NCI-H1092 (cell line): ENCODE data around the gene SOHLH1.

Experiments
- DNase-seq: peaks from one replicate; lab custom pipeline; 2025; lab: John Stamatoyannopoulos, UW

Gene SOHLH1

DNA sequence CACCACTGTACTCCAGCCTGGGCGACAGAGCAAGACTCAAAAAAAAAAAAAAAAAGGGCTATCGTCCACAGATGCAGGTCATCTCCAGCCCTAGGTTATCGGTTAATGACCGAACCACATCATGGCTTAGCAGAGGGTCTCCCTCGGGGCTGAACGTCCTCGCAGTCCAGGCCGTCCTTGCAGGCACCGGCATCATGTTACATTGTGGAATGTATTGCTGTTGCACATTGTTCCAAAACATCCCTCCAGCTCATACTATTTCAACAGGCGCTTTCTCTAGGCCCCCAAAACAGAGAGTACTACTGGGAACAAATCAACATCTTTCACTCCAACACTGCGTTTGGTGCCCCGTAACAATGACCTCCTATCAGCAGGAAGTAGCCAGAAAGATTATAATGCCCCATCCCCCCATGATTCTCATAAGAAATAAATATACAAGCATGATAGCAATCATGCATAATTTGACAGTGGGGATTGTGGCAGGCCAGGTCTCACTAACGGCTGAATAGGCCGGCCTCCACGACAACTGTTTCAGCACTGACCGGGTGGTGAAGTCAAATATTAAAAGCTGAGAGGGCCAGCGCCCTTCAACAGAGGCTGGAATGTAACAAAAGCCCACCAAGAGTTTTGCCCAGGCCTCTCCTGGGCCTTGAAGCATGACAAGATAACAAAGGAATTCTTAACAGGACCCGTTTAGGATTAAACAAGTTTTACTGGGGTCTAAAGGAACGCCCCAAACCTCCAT lies 37.3 kb downstream of the SOHLH1 start:
- DNase-seq = no peak

DNA sequence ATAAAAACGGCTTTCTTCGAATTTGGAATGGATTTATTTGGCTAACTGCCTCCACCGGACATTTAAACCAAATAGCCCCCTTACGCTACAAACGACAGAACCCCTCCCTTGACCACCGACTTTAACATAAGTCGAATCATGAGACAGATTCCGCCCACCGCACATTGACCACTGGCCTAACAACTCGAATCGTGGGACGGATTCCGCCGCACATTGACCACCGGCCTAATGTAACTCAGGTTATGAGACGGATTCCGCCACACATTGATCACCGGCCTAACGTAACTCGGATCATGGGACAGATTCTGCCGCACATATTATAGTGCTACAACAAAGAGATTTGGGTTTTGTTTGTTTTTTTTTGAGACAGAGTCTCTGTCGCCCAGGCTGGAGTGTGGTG lies 38.9 kb downstream of the SOHLH1 start:
- DNase-seq = no peak

- no peak for DNase-seq
Observed at GRCh38 chr9:135659252-135659651, 40.0 kb downstream of the SOHLH1 start.

- no peak for DNase-seq
Observed at GRCh38 chr9:135657416-135657815, 41.9 kb downstream of the SOHLH1 start.

DNA sequence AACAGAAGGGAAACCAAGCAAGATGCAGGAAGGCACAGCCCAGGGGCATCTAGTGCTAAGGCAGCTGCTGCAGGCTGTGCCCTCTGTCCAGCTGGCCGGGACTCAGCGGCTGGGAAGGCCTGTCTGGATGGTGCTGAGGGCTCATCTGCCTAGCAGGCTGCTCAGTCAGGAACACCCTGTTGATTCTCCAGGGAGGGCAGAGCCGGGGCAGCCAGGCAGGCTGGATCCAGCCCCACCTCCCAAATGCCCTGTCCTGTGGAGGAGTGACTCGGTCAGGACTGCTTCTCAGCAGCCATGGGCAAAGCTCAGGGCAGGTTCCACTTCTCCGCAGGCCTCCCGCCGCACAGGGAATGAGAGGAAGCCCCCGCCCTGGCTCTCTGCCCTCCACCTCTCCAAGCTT lies 44.0 kb downstream of the SOHLH1 start:
- DNase-seq = no peak

GRCh38 chr9:135650408-135650807 lies 48.9 kb downstream of the SOHLH1 start:
- no peak for DNase-seq

- DNase-seq = no peak
Observed at GRCh38 chr9:135649508-135649907, 49.8 kb downstream of the SOHLH1 start.

DNA sequence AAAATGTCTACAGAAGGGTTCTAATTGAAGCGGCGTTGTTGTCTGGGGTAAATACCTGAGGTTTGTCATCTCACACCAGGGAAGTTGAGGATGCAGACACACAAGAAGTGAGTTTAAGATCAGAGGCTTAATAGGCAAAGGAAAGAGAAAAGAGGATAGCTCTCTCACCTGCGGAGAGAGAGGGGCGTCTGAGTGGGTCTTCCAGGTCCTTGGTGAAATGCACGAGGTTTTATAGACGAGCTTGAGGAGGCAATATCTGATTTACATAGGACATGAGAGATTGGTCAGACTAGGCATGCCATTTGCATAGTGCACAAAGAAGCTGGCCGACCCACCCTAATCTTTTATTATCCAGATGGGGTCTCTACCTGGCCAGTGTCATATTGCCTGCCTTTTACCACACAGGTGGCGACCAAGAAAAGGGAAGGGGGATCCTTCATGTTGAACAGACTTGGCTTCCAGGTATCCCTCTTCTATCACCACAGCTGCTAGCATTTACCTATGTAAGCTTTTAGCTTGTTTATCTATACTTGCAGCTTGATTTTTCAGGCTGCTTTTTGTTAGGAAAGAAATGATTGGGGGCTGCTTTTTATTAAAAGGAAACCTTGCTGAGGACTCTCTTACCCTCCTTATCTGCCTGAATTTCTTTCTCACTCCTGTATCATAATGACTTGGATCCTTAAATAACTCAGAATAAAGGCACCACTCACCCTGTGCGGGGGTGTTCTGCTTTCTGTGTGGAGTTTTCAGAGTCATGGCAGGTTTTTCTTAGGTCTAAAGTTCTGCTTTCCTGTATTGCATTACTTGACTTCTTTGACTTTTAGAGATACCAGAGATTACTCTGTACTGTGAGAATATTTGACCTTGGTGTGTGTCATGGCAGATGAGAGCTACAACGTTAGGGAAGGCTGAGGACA lies 50.5 kb downstream of the SOHLH1 start:
- no peak for DNase-seq

GRCh38 chr9:135647884-135648283 lies 51.4 kb downstream of the SOHLH1 start:
- no peak for DNase-seq

DNA sequence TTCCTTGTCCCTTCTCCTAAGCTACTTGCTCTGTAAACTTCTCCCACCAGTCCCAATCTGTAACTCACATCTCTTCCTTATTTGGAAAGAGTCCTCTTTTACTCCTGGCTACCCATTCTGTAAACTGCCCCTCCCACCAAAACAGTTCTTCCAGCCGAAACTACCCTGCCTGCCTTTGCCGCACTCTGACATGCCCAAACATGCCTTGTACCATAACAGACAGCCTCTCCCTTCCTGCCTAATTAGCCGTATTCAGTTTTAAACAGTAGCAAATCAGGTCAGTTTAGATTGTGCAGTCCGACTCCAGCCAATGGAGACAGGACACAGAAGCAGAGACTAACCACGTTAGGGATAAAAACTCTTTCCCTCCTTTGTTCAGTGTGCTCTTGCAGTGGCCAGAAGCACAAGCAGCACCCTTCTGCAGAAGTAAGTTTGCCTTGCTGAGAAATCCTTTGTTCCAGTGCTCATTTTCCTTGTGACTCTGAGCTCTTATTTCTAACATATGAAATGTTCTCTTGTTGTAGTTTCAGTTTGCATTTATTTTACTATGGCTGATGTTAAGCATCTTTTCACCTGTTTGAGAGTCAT lies 54.6 kb downstream of the SOHLH1 start:
- DNase-seq = no peak
